Measurements from ENCODE around the gene TPSG1. TPM values are rescaled to one million over a fixed set of nuclear protein-coding genes. Genes with fewer than 3 reads are reported as not detected.

The TPSG1 gene
- total and polyA plus RNA-seq, 12 donors: 0.06 to 0.37 TPM; not detected in 10

GRCh38 chr16:1196494-1196893, 28.6 kb downstream of the TPSG1 start:
- Histone ChIP-seq H3K9me3 (no peaks in the 10 kb centered on the region), H3K27ac (no peak overlapping the region), H3K4me3 (no peak overlapping the region), H3K4me1 (peaks cover 0 to 4% (median 0%) of the 10 kb centered on the region in 9 donors), H3K27me3 (peaks cover 0 to 23% (median 8%) of the 10 kb centered on the region in 7 donors), H3K36me3 (no peaks in the 10 kb centered on the region)
- no peak for ATAC-seq
- 67 to 68% methylated on average over 11 of the region's 11 CpGs for WGBS, 2 donors
- intact Hi-C loops (cut with DNase I): loop anchor here in 1 of 10 donors (10.0 kb wide), 1 partner anchor 382 kb away; no protein-coding TSS in a partner anchor
- no peak for DNase-seq
- TF ChIP-seq, protein P1, sequence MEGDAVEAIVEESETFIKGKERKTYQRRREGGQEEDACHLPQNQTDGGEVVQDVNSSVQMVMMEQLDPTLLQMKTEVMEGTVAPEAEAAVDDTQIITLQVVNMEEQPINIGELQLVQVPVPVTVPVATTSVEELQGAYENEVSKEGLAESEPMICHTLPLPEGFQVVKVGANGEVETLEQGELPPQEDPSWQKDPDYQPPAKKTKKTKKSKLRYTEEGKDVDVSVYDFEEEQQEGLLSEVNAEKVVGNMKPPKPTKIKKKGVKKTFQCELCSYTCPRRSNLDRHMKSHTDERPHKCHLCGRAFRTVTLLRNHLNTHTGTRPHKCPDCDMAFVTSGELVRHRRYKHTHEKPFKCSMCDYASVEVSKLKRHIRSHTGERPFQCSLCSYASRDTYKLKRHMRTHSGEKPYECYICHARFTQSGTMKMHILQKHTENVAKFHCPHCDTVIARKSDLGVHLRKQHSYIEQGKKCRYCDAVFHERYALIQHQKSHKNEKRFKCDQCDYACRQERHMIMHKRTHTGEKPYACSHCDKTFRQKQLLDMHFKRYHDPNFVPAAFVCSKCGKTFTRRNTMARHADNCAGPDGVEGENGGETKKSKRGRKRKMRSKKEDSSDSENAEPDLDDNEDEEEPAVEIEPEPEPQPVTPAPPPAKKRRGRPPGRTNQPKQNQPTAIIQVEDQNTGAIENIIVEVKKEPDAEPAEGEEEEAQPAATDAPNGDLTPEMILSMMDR (IDR thresholded peaks at IDR 0.05): no peak

- intact Hi-C loops (cut with DNase I): loop anchor here in 6 of 10 donors (2.0 to 10.0 kb wide), 2 partner anchors 89 to 381 kb away; no protein-coding TSS in a partner anchor
- 79 to 88% methylated on average over 14 of the region's 14 CpGs for WGBS, 2 donors
- H3K4me1 ChIP-seq: peaks cover 0 to 4% (median 0%) of the 10 kb centered on the region in 9 donors
- H3K4me3 ChIP-seq: no peak overlapping the region
- peaks cover 0 to 23% (median 8%) of the 10 kb centered on the region in 7 donors for H3K27me3 ChIP-seq
- TF ChIP-seq, protein P1 (IDR thresholded peaks at IDR 0.05): no peak
- no peaks in the 10 kb centered on the region for H3K36me3 ChIP-seq
- H3K9me3 ChIP-seq: no peaks in the 10 kb centered on the region
- no peak overlapping the region for H3K27ac ChIP-seq
- DNase-seq (no peak), ATAC-seq (no peak)
Measured at GRCh38 chr16:1195393-1195666, 29.7 kb downstream of the TPSG1 start.

DNA sequence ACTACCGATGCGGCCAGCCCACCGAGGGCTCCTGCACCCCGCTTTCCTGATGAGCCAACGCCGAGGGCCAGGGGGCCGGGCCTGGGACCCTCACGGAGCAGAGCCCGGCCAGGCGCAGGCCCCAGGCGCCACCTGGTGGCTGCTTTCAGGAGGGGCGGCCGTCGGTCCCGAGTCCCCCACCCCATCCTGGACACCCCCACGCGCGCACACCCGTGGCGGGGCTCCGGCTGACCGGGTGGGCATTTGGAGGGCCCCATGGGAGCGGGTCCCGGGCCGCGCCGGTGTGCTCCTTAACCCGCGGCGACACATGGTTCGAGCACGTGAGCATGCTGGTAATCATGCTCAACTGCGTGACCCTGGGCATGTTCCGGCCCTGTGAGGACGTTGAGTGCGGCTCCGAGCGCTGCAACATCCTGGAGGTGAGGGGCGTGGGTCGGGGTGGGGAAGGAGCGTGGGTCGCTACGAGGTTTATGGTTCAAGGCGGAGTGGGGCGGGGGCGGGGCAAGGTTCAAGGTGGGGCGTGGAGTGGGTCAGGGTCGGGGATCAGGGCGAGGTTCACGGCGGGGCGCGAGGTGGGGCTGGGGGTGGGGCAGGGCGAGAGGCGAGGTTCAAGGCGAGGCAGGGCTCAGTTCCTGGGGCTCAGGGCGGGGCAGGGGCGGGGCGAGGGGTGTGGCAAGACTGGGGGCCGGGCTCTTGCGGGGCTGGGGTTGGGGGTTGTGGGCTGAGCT, 30.2 kb downstream of the TPSG1 start:
- WGBS, 2 donors: 30 to 34% methylated on average over 59 to 61 of the region's 61 CpGs
- intact Hi-C loops (cut with DNase I): loop anchor here in 8 of 10 donors (1.0 to 10.0 kb wide), 4 partner anchors 88 to 380 kb away; no protein-coding TSS in a partner anchor
- no peaks in the 10 kb centered on the region for H3K9me3 ChIP-seq

GRCh38 chr16:1193825-1194581, 31.1 kb downstream of the TPSG1 start:
- Histone ChIP-seq H3K9me3 (no peaks in the 10 kb centered on the region), H3K4me3 (no peak overlapping the region), H3K4me1 (peaks cover 0 to 4% (median 0%) of the 10 kb centered on the region in 9 donors), H3K27ac (no peak overlapping the region), H3K27me3 (peaks cover 0 to 23% (median 8%) of the 10 kb centered on the region in 7 donors), H3K36me3 (no peaks in the 10 kb centered on the region)
- TF ChIP-seq, protein P1 (IDR thresholded peaks at IDR 0.05): no peak
- intact Hi-C loops (cut with DNase I): loop anchor here in 8 of 10 donors (1.0 to 10.0 kb wide), 4 partner anchors 87 to 379 kb away; no protein-coding TSS in a partner anchor
- no peak for DNase-seq
- ATAC-seq: peak in 3 of 8 donors; percentile 14 to 17 (median 15)
- 69 to 72% methylated on average over 29 of the region's 29 CpGs for WGBS, 2 donors

More for the DNA sequence above, 30.2 kb downstream of the TPSG1 start:
- Histone ChIP-seq H3K4me3 (no peak overlapping the region), H3K27me3 (peaks cover 0 to 23% (median 8%) of the 10 kb centered on the region in 7 donors), H3K27ac (no peak overlapping the region), H3K36me3 (no peaks in the 10 kb centered on the region), H3K4me1 (peaks cover 0 to 4% (median 0%) of the 10 kb centered on the region in 9 donors)
- no peak for DNase-seq
- TF ChIP-seq, protein P1 (IDR thresholded peaks at IDR 0.05): peak; percentile 61 to 85 (median 74)
- peak in 6 of 8 donors; percentile 20 to 40 (median 26) for ATAC-seq
